PC-3 (cell line): ENCODE measurements around the gene UBASH3A. TPM values are rescaled to one million over a fixed set of nuclear protein-coding genes. Genes with fewer than 3 reads are reported as not detected.
A peak's percentile ranks its signal among the peaks of the same experiment; 100 is the strongest.

ENCODE experiments used
- ATAC-seq: fragments of 200-7000 bp; cut with Tn5 transposase; 2 replicates; pipeline ENCODE4 v1.9.1; 2020; ENCODE audit warnings: mild to moderate bottlenecking, moderate library complexity
- BruUV-seq: library from RNA; stranded (reverse); fragments of 400-500 nt; replicated peaks from 2 replicates; lab custom pipeline; 2021; lab: Mats Ljungman, UMichigan
- CTCF ChIA-PET: fragments of 300-600 bp; sonication (Branson Sonifier 250); formaldehyde crosslinking; loops from one replicate; lab custom pipeline; 2022; ENCODE audit warnings: antibody characterized with exemption; lab: Charles Lee
- POLR2A ChIA-PET: fragments of 300-600 bp; sonication (Branson Sonifier 250); formaldehyde crosslinking; loops from one replicate; lab custom pipeline; 2022; ENCODE audit warnings: antibody characterized with exemption; ENCODE audit not compliant: unreplicated experiment; lab: Charles Lee
- DNase-seq: peaks from one replicate; pipeline ENCODE4 v3.0.0-alpha.2; 2015
- H2AFZ ChIP-seq: fragments of 300-600 bp; sonication (generic); 2 replicates; pipeline ENCODE4 v1.6.0; 2016; ENCODE audit warnings: antibody characterized with exemption, low read length
- H3F3A ChIP-seq: fragments of 300-600 bp; sonication (generic); one replicate; pipeline ENCODE4 v1.6.0; 2017; ENCODE audit warnings: antibody characterized with exemption, low read length, control low read depth, mild to moderate bottlenecking; ENCODE audit not compliant: unreplicated experiment
- H3K27ac ChIP-seq: fragments of 300-600 bp; sonication (generic); 2 replicates; pipeline ENCODE4 v1.5.1; 2016; ENCODE audit warnings: mild to moderate bottlenecking, low read length
- H3K27me3 ChIP-seq: fragments of 300-600 bp; sonication (generic); 2 replicates; pipeline ENCODE4 v1.6.1; 2016; ENCODE audit warnings: low read length, mixed read lengths
- H3K36me3 ChIP-seq: fragments of 300-600 bp; sonication (generic); 2 replicates; pipeline ENCODE4 v1.6.1; 2016; ENCODE audit warnings: low read depth, mixed run types, low read length, mixed read lengths
- H3K4me1 ChIP-seq: fragments of 300-600 bp; sonication (generic); 2 replicates; pipeline ENCODE4 v1.5.1; 2016; ENCODE audit warnings: low read length; ENCODE audit not compliant: insufficient read depth
- H3K4me2 ChIP-seq: fragments of 300-600 bp; sonication (generic); 2 replicates; pipeline ENCODE4 v1.6.0; 2016; ENCODE audit warnings: low read length
- H3K4me3 ChIP-seq: fragments of 300-600 bp; sonication (generic); 2 replicates; pipeline ENCODE4 v1.5.1; 2016; ENCODE audit warnings: mild to moderate bottlenecking, low read length, mixed read lengths
- H3K79me2 ChIP-seq: fragments of 300-600 bp; sonication (generic); 2 replicates; pipeline ENCODE4 v1.6.1; 2017; ENCODE audit warnings: low read length, mixed read lengths
- H3K9ac ChIP-seq: fragments of 300-600 bp; sonication (generic); 2 replicates; pipeline ENCODE4 v1.6.0; 2016; ENCODE audit warnings: mild to moderate bottlenecking, low read length
- H3K9me2 ChIP-seq: fragments of 300-600 bp; sonication (generic); replicated peaks from 2 replicates; pipeline ENCODE4 v1.6.1; 2016; ENCODE audit warnings: mixed run types, low read length, mixed read lengths
- H3K9me3 ChIP-seq: fragments of 300-600 bp; sonication (generic); 2 replicates; pipeline ENCODE4 v1.6.1; 2016; ENCODE audit warnings: low read length, mixed read lengths
- H4K20me1 ChIP-seq: fragments of 300-600 bp; sonication (generic); 2 replicates; pipeline ENCODE4 v1.6.1; 2016; ENCODE audit warnings: low read length, mixed read lengths
- CTCF ChIP-seq: fragments of 300-600 bp; sonication (generic); conservative IDR thresholded peaks from 2 replicates; pipeline ENCODE4 v1.5.1; 2017; ENCODE audit warnings: antibody characterized with exemption, low read depth, mild to moderate bottlenecking, low read length
- EZH2 ChIP-seq: fragments of 300-600 bp; sonication (generic); IDR thresholded peaks from one replicate; pipeline ENCODE4 v1.6.1; 2017; ENCODE audit warnings: antibody characterized with exemption, mild to moderate bottlenecking, low read length; ENCODE audit not compliant: unreplicated experiment
- EZH2phosphoT487 ChIP-seq: fragments of 300-600 bp; sonication (generic); IDR thresholded peaks from 2 replicates; pipeline ENCODE4 v1.6.1; 2018; ENCODE audit warnings: mild to moderate bottlenecking, antibody characterized with exemption, low read length, borderline replicate concordance
- intact Hi-C: fragments of 100-400 bp; cut with micrococcal nuclease; formaldehyde crosslinking; loops from 2 replicates; pipeline ENCODE4 v1.9.0; 2023
- total RNA-seq: library from RNA; depleted of rRNA; stranded (reverse); fragments of >200 nt; gene quantifications from 2 replicates; pipeline ENCODE4 v1.2.3, GENCODE V29; 2014

UBASH3A gene
- total RNA-seq, 1 experiment from 2014 or later = 1.0 TPM

GRCh38 chr21:42475036-42475435 is 71.3 kb downstream of the UBASH3A start:
- POLR2A ChIA-PET = interaction anchor here (0.5 to 0.7 kb wide), 2 partner anchors 22 to 837 kb away, joined by 3 to 4 read pairs; no protein-coding TSS in a partner anchor

GRCh38 chr21:42475526-42476387 is 72.1 kb downstream of the UBASH3A start:
- no TSS peak for BruUV-seq
- Histone ChIP-seq H4K20me1 (no peaks in the 10 kb centered on the region), H3K4me1 (peaks cover 18% of the 10 kb centered on the region), H3K4me3 (no peak overlapping the region), H3K79me2 (no peaks in the 10 kb centered on the region), H3K4me2 (no peak overlapping the region), H2AFZ (no peak overlapping the region), H3K36me3 (no peaks in the 10 kb centered on the region), H3K9me3 (no peaks in the 10 kb centered on the region), H3K9me2 (no peaks in the 10 kb centered on the region), H3K27ac (no peak overlapping the region), H3K9ac (no peak overlapping the region), H3K27me3 (no peaks in the 10 kb centered on the region), H3F3A (no peaks in the 10 kb centered on the region)
- DNase-seq = no peak
- ChIA-PET POLR2A (interaction anchor here (0.5 kb wide), 1 partner anchor 21 kb away, joined by 4 read pairs; no protein-coding TSS in a partner anchor), CTCF (interaction anchor here (0.7 kb wide), 1 partner anchor 9 kb away, joined by 9 read pairs; no protein-coding TSS in a partner anchor)
- intact Hi-C loops = no loop called here
- TF ChIP-seq EZH2phosphoT487 (no peak), EZH2 (no peak), CTCF (no peak)
- ATAC-seq = no peak

More at GRCh38 chr21:42475036-42475435, 71.3 kb downstream of the UBASH3A start:
- Histone ChIP-seq H2AFZ (no peak overlapping the region), H3K27me3 (no peaks in the 10 kb centered on the region), H3K4me3 (no peak overlapping the region), H3K79me2 (no peaks in the 10 kb centered on the region), H3K27ac (peak overlapping the region; percentile 71), H3K4me2 (peak overlapping the region; percentile 56; the same call in 1 of the 2 replicates), H3K9me2 (no peaks in the 10 kb centered on the region), H3K36me3 (no peaks in the 10 kb centered on the region), H3K4me1 (peaks cover 18% of the 10 kb centered on the region), H3F3A (no peaks in the 10 kb centered on the region), H3K9me3 (no peaks in the 10 kb centered on the region), H3K9ac (no peak overlapping the region), H4K20me1 (no peaks in the 10 kb centered on the region)
- no TSS peak for BruUV-seq
- no peak for DNase-seq
- CTCF ChIA-PET = interaction anchor here (0.7 kb wide), 1 partner anchor 8 kb away, joined by 9 read pairs; no protein-coding TSS in a partner anchor
- no peak for TF ChIP-seq CTCF
- no peak for TF ChIP-seq EZH2
- no peak for TF ChIP-seq EZH2phosphoT487
- intact Hi-C loops = no loop called here
- no peak for ATAC-seq
